ENCODE data around the gene MISP. TPM values are rescaled to one million over a fixed set of nuclear protein-coding genes. Genes with fewer than 3 reads are reported as not detected.
"Not testable (repeated sequence)": the region's sequence is repeated elsewhere in the genome, so short reads cannot be mapped to it uniquely, and the experiment has no call there.

Gene MISP
- total RNA-seq, 1 donor from 2014 or later = not detected

GRCh38 chr19:723714-724113 is 27.2 kb upstream of the MISP start:
- Histone ChIP-seq H3K4me3 (ENCODE audit: low read length in 3 of 3) (no peak overlapping the region), H3K9me3 (ENCODE audit: control insufficient read depth in 3 of 3, low read length in 3 of 3) (no peaks in the 10 kb centered on the region), H3K4me1 (ENCODE audit: control insufficient read depth in 3 of 3, insufficient read depth in 3 of 3, low read length in 3 of 3) (peaks cover 8 to 13% (median 10%) of the 10 kb centered on the region in 3 donors), H3K9ac (ENCODE audit: low read depth in 1 of 3, low read length in 3 of 3) (no peak overlapping the region), H3K36me3 (ENCODE audit: control insufficient read depth in 3 of 3, insufficient read depth in 3 of 3, low read length in 3 of 3) (peaks cover 0 to 2% (median 0%) of the 10 kb centered on the region in 3 donors), H3K27ac (ENCODE audit: low read depth, low read length) (no peak overlapping the region), H3K27me3 (ENCODE audit: control insufficient read depth in 3 of 3, insufficient read depth in 3 of 3, low read length in 3 of 3) (peaks cover 16 to 27% (median 17%) of the 10 kb centered on the region in 3 donors)

- no peak overlapping the region for H3K4me3 ChIP-seq (ENCODE audit: low read length in 3 of 3)
- H3K9ac ChIP-seq (ENCODE audit: low read depth in 1 of 3, low read length in 3 of 3) = no peak overlapping the region
- H3K27ac ChIP-seq (ENCODE audit: low read depth, low read length) = no peak overlapping the region
- H3K36me3 ChIP-seq (ENCODE audit: control insufficient read depth in 3 of 3, insufficient read depth in 3 of 3, low read length in 3 of 3) = peaks cover 0 to 2% (median 0%) of the 10 kb centered on the region in 3 donors
- no peaks in the 10 kb centered on the region for H3K9me3 ChIP-seq (ENCODE audit: control insufficient read depth in 3 of 3, low read length in 3 of 3)
- H3K27me3 ChIP-seq (ENCODE audit: control insufficient read depth in 3 of 3, insufficient read depth in 3 of 3, low read length in 3 of 3) = peaks cover 7 to 18% (median 12%) of the 10 kb centered on the region in 3 donors
- H3K4me1 ChIP-seq (ENCODE audit: control insufficient read depth in 3 of 3, insufficient read depth in 3 of 3, low read length in 3 of 3) = peaks cover 8 to 13% (median 10%) of the 10 kb centered on the region in 3 donors
Observed at GRCh38 chr19:725461-726089, 25.3 kb upstream of the MISP start.

GRCh38 chr19:726993-727956 is 23.6 kb upstream of the MISP start:
- Histone ChIP-seq H3K9ac (ENCODE audit: low read depth in 1 of 3, low read length in 3 of 3) (peak overlapping the region in 1 of 3 donors; percentile 54), H3K4me3 (ENCODE audit: low read length in 3 of 3) (no peak overlapping the region), H3K27ac (ENCODE audit: low read depth, low read length) (peak overlapping the region; percentile 75), H3K4me1 (ENCODE audit: control insufficient read depth in 3 of 3, insufficient read depth in 3 of 3, low read length in 3 of 3) (peaks cover 8 to 13% (median 10%) of the 10 kb centered on the region in 3 donors), H3K36me3 (ENCODE audit: control insufficient read depth in 3 of 3, insufficient read depth in 3 of 3, low read length in 3 of 3) (peaks cover 0 to 3% (median 0%) of the 10 kb centered on the region in 3 donors), H3K9me3 (ENCODE audit: control insufficient read depth in 3 of 3, low read length in 3 of 3) (no peaks in the 10 kb centered on the region), H3K27me3 (ENCODE audit: control insufficient read depth in 3 of 3, insufficient read depth in 3 of 3, low read length in 3 of 3) (peaks cover 2 to 17% (median 12%) of the 10 kb centered on the region in 3 donors)

GRCh38 chr19:728011-728410 is 22.9 kb upstream of the MISP start:
- peak overlapping the region in 1 of 3 donors; percentile 54 for H3K9ac ChIP-seq (ENCODE audit: low read depth in 1 of 3, low read length in 3 of 3)
- peak overlapping the region; percentile 75 for H3K27ac ChIP-seq (ENCODE audit: low read depth, low read length)
- H3K4me1 ChIP-seq (ENCODE audit: control insufficient read depth in 3 of 3, insufficient read depth in 3 of 3, low read length in 3 of 3) = peaks cover 4 to 12% (median 10%) of the 10 kb centered on the region in 3 donors
- peaks cover 0 to 3% (median 0%) of the 10 kb centered on the region in 3 donors for H3K36me3 ChIP-seq (ENCODE audit: control insufficient read depth in 3 of 3, insufficient read depth in 3 of 3, low read length in 3 of 3)
- no peaks in the 10 kb centered on the region for H3K9me3 ChIP-seq (ENCODE audit: control insufficient read depth in 3 of 3, low read length in 3 of 3)
- H3K4me3 ChIP-seq (ENCODE audit: low read length in 3 of 3) = no peak overlapping the region
- H3K27me3 ChIP-seq (ENCODE audit: control insufficient read depth in 3 of 3, insufficient read depth in 3 of 3, low read length in 3 of 3) = peaks cover 2 to 14% (median 12%) of the 10 kb centered on the region in 3 donors

GRCh38 chr19:729564-729963 is 21.3 kb upstream of the MISP start:
- H3K36me3 ChIP-seq (ENCODE audit: control insufficient read depth in 3 of 3, insufficient read depth in 3 of 3, low read length in 3 of 3); H3K4me3 ChIP-seq (ENCODE audit: low read length in 3 of 3); H3K27ac ChIP-seq (ENCODE audit: low read depth, low read length); H3K9me3 ChIP-seq (ENCODE audit: control insufficient read depth in 3 of 3, low read length in 3 of 3); H3K9ac ChIP-seq (ENCODE audit: low read depth in 1 of 3, low read length in 3 of 3): not testable (repeated sequence)
- H3K27me3 ChIP-seq (ENCODE audit: control insufficient read depth in 3 of 3, insufficient read depth in 3 of 3, low read length in 3 of 3) = peaks cover 2 to 12% (median 11%) of the 10 kb centered on the region in 3 donors
- peaks cover 4 to 12% (median 10%) of the 10 kb centered on the region in 3 donors for H3K4me1 ChIP-seq (ENCODE audit: control insufficient read depth in 3 of 3, insufficient read depth in 3 of 3, low read length in 3 of 3)

GRCh38 chr19:729965-730668 is 20.8 kb upstream of the MISP start:
- Histone ChIP-seq H3K36me3 (ENCODE audit: control insufficient read depth in 3 of 3, insufficient read depth in 3 of 3, low read length in 3 of 3) (peaks cover 0 to 3% (median 0%) of the 10 kb centered on the region in 3 donors), H3K27me3 (ENCODE audit: control insufficient read depth in 3 of 3, insufficient read depth in 3 of 3, low read length in 3 of 3) (peaks cover 2 to 12% (median 11%) of the 10 kb centered on the region in 3 donors), H3K4me1 (ENCODE audit: control insufficient read depth in 3 of 3, insufficient read depth in 3 of 3, low read length in 3 of 3) (peaks cover 4 to 12% (median 10%) of the 10 kb centered on the region in 3 donors), H3K9ac (ENCODE audit: low read depth in 1 of 3, low read length in 3 of 3) (no peak overlapping the region), H3K4me3 (ENCODE audit: low read length in 3 of 3) (no peak overlapping the region), H3K27ac (ENCODE audit: low read depth, low read length) (no peak overlapping the region), H3K9me3 (ENCODE audit: control insufficient read depth in 3 of 3, low read length in 3 of 3) (no peaks in the 10 kb centered on the region)

- Histone ChIP-seq H3K4me3 (ENCODE audit: low read length in 3 of 3) (no peak overlapping the region), H3K4me1 (ENCODE audit: control insufficient read depth in 3 of 3, insufficient read depth in 3 of 3, low read length in 3 of 3) (peaks cover 4 to 12% (median 10%) of the 10 kb centered on the region in 3 donors), H3K9ac (ENCODE audit: low read depth in 1 of 3, low read length in 3 of 3) (no peak overlapping the region), H3K27ac (ENCODE audit: low read depth, low read length) (no peak overlapping the region), H3K36me3 (ENCODE audit: control insufficient read depth in 3 of 3, insufficient read depth in 3 of 3, low read length in 3 of 3) (peaks cover 0 to 3% (median 0%) of the 10 kb centered on the region in 3 donors), H3K27me3 (ENCODE audit: control insufficient read depth in 3 of 3, insufficient read depth in 3 of 3, low read length in 3 of 3) (peaks cover 2 to 8% (median 6%) of the 10 kb centered on the region in 3 donors), H3K9me3 (ENCODE audit: control insufficient read depth in 3 of 3, low read length in 3 of 3) (no peaks in the 10 kb centered on the region)
Observed at GRCh38 chr19:731000-731399, 19.9 kb upstream of the MISP start.

- Histone ChIP-seq H3K27me3 (ENCODE audit: control insufficient read depth in 3 of 3, insufficient read depth in 3 of 3, low read length in 3 of 3) (peaks cover 5 to 6% (median 5%) of the 10 kb centered on the region in 3 donors), H3K9ac (ENCODE audit: low read depth in 1 of 3, low read length in 3 of 3) (no peak overlapping the region), H3K4me3 (ENCODE audit: low read length in 3 of 3) (no peak overlapping the region), H3K9me3 (ENCODE audit: control insufficient read depth in 3 of 3, low read length in 3 of 3) (no peaks in the 10 kb centered on the region), H3K4me1 (ENCODE audit: control insufficient read depth in 3 of 3, insufficient read depth in 3 of 3, low read length in 3 of 3) (peaks cover 1 to 9% (median 8%) of the 10 kb centered on the region in 3 donors), H3K36me3 (ENCODE audit: control insufficient read depth in 3 of 3, insufficient read depth in 3 of 3, low read length in 3 of 3) (peaks cover 0 to 2% (median 0%) of the 10 kb centered on the region in 3 donors), H3K27ac (ENCODE audit: low read depth, low read length) (no peak overlapping the region)
Observed at GRCh38 chr19:732148-733069, 18.5 kb upstream of the MISP start.

- no peaks in the 10 kb centered on the region for H3K4me1 ChIP-seq (ENCODE audit: control insufficient read depth in 3 of 3, insufficient read depth in 3 of 3, low read length in 3 of 3)
- H3K4me3 ChIP-seq (ENCODE audit: low read length in 3 of 3) = no peak overlapping the region
- peaks cover 0 to 2% (median 0%) of the 10 kb centered on the region in 3 donors for H3K36me3 ChIP-seq (ENCODE audit: control insufficient read depth in 3 of 3, insufficient read depth in 3 of 3, low read length in 3 of 3)
- no peak overlapping the region for H3K9ac ChIP-seq (ENCODE audit: low read depth in 1 of 3, low read length in 3 of 3)
- H3K9me3 ChIP-seq (ENCODE audit: control insufficient read depth in 3 of 3, low read length in 3 of 3) = no peaks in the 10 kb centered on the region
- no peak overlapping the region for H3K27ac ChIP-seq (ENCODE audit: low read depth, low read length)
- peaks cover 0 to 9% (median 3%) of the 10 kb centered on the region in 3 donors for H3K27me3 ChIP-seq (ENCODE audit: control insufficient read depth in 3 of 3, insufficient read depth in 3 of 3, low read length in 3 of 3)
Observed at GRCh38 chr19:734716-735115, 16.2 kb upstream of the MISP start.

Data from skeletal muscle tissue (tissue), 4 donors.